H1 (cell line): ENCODE results near the gene CCDC13. TPM values are rescaled to one million over a fixed set of nuclear protein-coding genes. Genes with fewer than 3 reads are reported as not detected.

Experiments used
- CHD7 ChIP-seq: fragments of 300-600 bp; sonication (generic); IDR thresholded peaks from 2 replicates; pipeline ENCODE4 v1.7.1; 2012; ENCODE audit warnings: low read length, moderate library complexity, mild to moderate bottlenecking, inconsistent platforms; ENCODE audit not compliant: insufficient replicate concordance
- NANOG ChIP-seq: IDR thresholded peaks from 2 replicates; pipeline ENCODE4 v1.6.1; 2011; ENCODE audit warnings: low read length, low read depth, mild to moderate bottlenecking, inconsistent platforms; ENCODE audit not compliant: insufficient read depth, poor library complexity, severe bottlenecking
- POLR2A ChIP-seq, 2 experiments: IDR thresholded peaks; 1 replicate in 1 of 2; 2 replicates in 1 of 2; pipeline ENCODE4 v1.6.1; 2011; ENCODE audit warnings: low read depth in 2 of 2, low read length in 2 of 2, mild to moderate bottlenecking in 2 of 2; ENCODE audit errors: control extremely low read depth in 1 of 2
- SP2 ChIP-seq: IDR thresholded peaks from 2 replicates; pipeline ENCODE4 v1.6.1; 2012; ENCODE audit warnings: mild to moderate bottlenecking, low read length, inconsistent platforms
- polyA plus RNA-seq, 7 experiments: library from polyadenylated mRNA; depleted of rRNA in 3 of 7; stranded (reverse) in 5 of 7; unstranded in 2 of 7; fragments of >200 nt in 5 of 7; fragments of 200-250 nt in 2 of 7; gene quantifications; 1 replicate in 5 of 7; 2 replicates in 1 of 7; 4 replicates in 1 of 7; pipeline versions ENCODE4 v1.2.1 to v1.2.3, GENCODE V29; 2011 to 2013; ENCODE audit warnings: missing spikeins in 2 of 7, mixed read lengths in 2 of 7
- total RNA-seq: library from RNA; stranded (reverse); fragmentation: NEBNext Ultra II Directional; extraction: Animal tissue kit (Norgen Biotek cat#: 25700); gene quantifications from 2 replicates; pipeline ENCODE4 v1.2.1, GENCODE V29; 2021

The CCDC13 gene
- total and polyA plus RNA-seq, 2 of the 8 experiments (the other 6 are each of a cell fraction or from before 2014, with no cell fraction given): 0.06 TPM; not detected in 1

GRCh38 chr3:42730294-42730693 lies 42.8 kb downstream of the CCDC13 start (continued):
- TF ChIP-seq CHD7 (no peak), SP2 (no peak), NANOG (no peak), POLR2A (IDR thresholded peaks at IDR 0.05; ENCODE audit: control extremely low read depth in 1 of 2, low read depth in 2 of 2, low read length in 2 of 2) (no peak)
